ENCODE measurements around the gene JAKMIP1.

The JAKMIP1 gene

GRCh38 chr4:6086846-6087245 lies 113.5 kb downstream of the JAKMIP1 start:
- DNase-seq: no peak

- DNase-seq: no peak
Measured at GRCh38 chr4:6085691-6086628, 114.4 kb downstream of the JAKMIP1 start.

GRCh38 chr4:6085028-6085690 lies 115.2 kb downstream of the JAKMIP1 start:
- no peak for DNase-seq

GRCh38 chr4:6079965-6080364 lies 120.4 kb downstream of the JAKMIP1 start:
- DNase-seq: no peak

DNA sequence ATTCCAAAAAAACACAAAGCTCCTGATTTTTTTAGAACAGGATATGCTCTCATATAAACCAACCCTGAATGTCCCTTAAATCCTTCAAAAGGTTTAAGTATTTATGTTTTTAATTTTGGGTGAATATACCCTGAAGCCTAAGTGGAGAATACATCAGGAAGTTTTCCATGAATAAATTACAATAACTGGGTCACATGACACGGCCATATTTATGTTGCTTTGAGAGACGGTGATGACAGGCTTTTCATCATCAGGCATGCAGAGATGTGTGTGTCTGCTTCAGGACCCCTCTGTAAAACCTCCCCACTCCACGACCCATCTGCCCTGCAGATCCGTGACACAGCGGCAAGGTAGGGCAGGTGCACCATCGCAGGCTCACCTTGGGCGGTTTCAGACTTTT lies 121.8 kb downstream of the JAKMIP1 start:
- DNase-seq: no peak

DNA sequence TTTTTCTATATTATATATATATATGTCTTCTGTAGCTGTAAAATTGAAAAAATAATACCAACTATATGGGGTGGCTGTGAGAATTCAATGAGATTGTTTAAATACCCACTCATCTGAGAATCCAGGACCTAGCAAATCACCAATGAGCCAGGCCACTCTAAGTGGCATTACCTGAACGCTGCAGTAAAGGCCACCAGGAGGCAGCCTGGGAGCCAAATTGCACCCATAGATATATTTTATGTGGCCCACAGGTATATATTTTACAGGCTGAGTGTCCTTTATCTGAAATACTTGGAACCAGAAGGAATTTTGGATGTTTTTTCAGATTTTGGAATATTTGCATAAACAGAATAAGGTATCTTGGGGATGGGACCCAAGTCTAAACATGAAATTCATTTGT lies 124.0 kb downstream of the JAKMIP1 start:
- no peak for DNase-seq

DNA sequence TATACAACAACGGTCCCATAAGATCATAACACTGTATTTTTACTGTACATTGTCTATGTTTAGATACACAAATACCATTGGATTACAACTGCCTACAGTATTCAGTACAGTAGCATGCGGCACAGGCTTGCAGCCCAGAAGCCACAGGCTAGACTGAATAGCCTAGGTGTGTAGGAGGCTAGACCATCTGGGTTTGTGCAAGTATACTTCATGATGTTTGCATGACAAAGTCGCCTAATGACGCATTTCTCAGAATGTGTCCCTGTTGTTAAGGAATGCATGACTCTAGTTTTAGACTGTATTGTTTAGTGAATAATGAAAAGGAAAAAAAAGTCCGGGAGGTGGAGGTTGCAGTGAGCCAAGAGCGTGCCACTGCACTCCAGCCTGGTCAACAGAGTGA lies 125.6 kb downstream of the JAKMIP1 start:
- no peak for DNase-seq

DNA sequence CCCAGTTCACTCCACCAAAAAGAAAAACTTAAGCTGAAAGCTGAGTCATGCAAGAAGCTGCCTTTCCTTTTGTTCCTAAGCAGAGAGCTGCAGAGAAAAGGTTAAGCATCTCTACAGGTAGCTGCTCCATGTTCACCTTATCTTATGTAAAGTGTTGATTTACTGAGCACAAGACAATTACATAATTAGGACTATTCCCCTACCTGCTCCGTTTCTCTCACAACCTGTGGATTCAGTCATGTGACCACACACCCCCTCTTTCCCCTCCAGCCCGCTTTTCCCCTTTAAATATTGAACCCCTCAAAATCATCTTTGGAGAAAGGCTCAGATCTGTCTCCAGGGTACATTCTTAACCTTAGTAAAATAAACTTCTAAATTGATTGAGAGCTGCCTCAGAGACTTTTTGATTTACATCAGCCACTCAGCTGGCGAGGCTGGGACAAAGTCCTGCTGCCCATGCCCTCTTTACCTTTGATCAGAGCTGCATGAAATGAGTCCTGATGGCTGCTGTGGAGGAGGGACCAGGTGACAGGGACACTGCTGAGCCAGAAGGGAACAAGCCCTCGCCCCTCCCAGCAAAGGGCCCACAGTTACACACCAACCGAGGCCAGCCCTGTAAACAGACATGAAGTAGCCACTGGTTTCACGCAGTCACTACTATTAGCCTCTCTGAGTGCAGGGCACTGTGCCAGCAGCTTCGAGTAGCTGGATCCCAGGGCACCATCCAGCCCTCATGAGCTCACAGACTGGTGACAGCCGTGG lies 128.2 kb downstream of the JAKMIP1 start:
- no peak for DNase-seq

GRCh38 chr4:6071191-6071958 lies 129.0 kb downstream of the JAKMIP1 start:
- DNase-seq: no peak

DNA sequence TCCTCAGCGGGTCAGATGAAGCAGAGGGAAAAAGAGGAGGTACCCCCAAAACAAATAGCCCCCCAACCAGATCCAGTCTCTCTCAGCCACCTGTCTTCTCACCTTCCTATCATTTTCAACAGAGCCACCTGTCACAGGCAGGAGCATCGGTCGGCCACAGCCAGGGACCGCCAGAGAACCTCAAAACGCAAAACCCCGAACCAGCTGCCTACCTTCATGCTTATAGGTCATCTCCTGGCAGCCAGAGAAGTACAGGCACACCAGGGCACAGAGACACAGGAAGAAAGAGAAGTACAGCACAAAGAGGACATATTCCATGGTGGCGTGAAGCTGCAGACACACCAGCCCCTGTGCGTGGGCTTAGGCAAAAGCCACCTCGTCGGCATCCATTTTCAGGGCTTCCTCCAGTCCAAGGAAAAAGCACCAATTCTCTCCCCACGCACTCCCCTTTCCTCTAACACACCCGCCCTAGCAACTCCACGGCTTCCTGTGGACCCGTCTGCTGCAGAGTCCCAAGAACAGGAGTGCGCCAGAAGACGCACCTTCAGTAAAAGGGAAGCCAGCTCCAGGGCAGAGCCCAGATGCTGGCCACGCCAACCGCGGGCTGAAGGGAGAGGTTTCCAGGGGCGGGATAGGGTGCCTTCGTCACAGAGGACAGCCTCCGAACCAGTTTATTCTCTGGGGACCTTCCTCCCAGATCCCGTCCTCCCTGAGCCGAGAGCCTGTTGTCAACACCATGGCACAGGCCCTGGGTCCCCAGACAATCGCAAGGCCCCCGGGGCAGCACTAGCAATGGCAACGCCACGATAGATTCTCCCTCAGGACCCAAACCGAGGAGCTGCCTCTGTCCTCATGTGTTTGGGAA lies 130.3 kb downstream of the JAKMIP1 start:
- DNase-seq: no peak

- DNase-seq: no peak
Measured at GRCh38 chr4:6068986-6069385, 131.4 kb downstream of the JAKMIP1 start.

DNA sequence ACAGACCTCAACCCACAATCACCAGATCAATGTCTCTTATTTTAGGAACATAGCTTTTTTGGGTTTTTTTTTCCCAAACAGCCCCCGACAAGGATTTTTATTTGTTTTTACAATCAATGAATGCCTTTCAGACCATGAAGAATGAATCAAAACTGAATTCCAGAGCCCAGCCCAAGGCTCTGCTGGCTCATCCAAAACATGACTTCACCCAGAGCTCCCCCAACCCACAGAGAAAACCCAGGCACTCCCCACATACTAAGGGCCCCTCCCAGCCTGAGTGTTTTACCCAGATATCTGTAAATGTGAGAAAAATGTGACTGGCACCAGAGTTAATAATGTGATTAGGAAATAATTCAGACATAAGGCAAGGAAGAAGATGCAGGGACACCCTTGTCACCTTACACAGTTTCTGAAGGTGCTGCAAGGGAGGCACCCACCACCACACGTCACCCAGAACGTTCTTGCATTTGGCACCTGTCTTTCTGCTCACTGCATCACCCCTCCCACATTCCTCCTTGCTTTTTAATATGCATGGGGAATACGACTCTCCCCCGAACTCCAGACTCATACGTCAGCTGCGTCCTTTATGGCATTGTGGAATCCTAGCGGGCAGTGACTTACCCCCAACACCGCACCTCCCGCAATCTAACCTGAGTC lies 134.3 kb downstream of the JAKMIP1 start:
- DNase-seq: no peak

DNA sequence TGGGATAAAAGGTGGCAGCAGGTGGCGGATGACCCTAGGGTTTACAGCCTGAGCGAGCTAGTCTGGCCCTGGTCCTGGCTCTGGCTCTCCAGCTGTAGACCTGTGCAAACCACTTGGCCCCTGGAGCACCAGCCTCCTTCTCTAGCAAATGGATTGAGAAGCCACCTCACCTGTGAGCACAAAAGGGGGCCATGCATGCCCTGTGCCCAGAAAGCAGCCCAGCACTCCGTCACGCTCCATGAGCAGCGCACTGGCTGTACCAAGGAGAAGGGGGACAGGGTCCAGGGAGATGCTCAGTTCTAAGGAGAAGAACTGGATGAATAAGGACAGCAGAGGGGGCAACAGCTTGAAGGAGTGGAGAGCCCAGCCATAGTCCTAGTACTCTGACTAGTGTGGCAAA lies 135.2 kb downstream of the JAKMIP1 start:
- no peak for DNase-seq

DNA sequence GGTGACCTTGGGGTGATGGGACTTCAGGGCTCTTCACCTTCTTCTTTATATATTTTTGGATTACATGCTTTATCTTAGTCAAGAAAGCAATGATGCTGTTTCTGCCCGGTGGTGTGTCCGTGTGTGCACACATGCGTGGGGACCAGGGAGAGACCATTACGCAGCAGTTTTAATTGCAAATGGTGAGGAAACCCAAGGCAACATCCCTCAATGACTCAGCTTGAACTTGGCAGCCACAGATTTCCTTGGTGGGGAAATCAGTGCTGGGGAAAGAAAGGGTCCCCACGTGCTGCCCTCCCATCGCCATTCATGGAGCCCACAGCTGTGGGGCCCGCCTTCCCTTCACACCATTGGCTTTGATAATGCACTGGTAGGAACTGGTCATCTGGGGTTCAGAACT lies 136.0 kb downstream of the JAKMIP1 start:
- no peak for DNase-seq

- DNase-seq: no peak
Measured at GRCh38 chr4:6063684-6064083, 136.7 kb downstream of the JAKMIP1 start.

DNA sequence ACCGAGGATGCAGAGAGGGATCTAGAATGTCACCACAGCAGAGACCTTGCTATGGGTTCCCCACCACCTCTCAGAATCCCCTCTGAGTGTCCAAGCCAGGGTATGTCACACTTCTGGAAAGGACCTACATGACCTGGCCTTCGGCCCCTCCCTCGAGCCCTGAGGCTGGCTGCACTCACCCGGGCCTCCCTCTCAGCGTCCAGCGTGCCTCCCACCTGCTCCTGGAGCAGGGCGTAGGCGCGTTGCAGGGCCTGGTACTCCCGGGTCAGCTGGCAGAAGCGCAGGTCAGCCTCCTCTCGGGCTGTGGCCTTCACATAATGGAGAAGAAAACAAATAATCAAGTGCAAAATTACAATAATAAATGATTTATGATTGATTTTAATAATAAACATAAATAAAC lies 138.2 kb downstream of the JAKMIP1 start:
- DNase-seq: no peak

DNA sequence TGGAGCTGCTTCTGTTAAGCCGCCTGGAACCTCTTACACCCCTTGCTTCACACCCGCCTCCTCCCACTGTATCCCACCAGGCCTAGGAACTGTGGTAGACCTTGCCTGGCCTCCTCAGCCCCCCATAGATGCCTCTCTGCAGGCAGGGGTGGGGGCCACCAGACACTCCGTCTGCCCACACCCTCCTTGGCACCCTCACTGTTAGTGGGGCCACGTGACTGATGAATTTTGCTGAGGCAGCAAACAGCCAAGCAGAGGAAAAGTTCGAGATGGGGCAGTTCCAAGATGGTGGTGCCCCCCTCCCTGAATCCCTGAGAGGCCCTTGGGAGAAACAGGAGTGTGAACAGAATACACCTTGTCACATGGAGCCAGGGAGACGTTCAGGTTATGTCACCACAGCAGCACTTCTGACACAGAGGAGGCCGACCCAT lies 141.0 kb downstream of the JAKMIP1 start:
- no peak for DNase-seq

DNA sequence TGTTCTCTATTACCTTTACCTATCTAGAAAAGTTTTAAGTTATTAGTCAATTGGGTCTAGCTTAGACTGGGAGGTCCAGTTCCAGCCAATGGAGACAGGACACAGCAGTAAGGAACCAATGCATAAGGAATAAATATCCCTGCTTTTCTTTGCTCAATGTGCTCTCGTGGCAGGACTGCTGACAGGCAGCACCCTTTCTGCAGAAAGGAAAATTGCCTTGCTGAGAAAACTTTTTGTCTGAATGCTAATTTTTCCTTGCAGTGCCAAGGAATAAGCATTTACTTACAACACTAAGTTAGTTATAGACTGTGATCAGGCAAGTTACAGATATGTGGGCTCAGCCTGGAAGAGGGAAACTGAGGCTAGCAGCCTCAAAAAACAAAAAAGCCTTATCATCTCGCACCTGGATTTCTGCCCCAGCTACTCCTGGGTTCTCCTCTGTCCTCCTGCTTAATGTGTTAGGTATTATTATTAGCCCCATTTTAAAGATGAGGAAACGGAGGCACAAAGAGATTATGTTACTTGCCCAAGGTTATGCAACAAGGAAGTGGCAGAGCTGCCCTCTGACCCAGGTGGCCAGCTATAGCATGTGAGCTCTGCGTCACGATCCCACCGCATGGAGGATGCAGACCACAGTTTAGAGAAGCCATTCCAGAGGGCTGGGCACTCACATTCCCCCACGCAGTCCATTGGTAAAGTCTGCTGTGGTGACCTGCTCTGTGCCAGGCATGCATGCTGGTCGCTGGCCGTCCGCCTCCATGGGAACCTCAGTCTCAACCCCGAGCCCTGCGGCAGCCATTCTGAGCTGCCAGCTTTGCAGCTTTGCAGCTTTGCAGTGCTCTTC lies 141.6 kb downstream of the JAKMIP1 start:
- no peak for DNase-seq

- DNase-seq: no peak
Measured at GRCh38 chr4:6056976-6057766, 143.2 kb downstream of the JAKMIP1 start.
